GM12891 (cell line): ENCODE data around the gene OVAAL.
A peak's percentile ranks its signal among the peaks of the same experiment; 100 is the strongest.

Source experiments
- DNase-seq: peaks from one replicate; pipeline ENCODE4 v3.0.0; 2011; ENCODE audit warnings: low spot score; ENCODE audit not compliant: insufficient read length
- FAIRE-seq: peaks from 2 replicates; lab custom pipeline; 2011; peaks lifted over from hg19 to GRCh38; lab: Jason Lieb, UNC
- PAX5 ChIP-seq: IDR thresholded peaks from 2 replicates; pipeline ENCODE4 v1.6.1; 2011; ENCODE audit warnings: low read length, moderate library complexity, mild to moderate bottlenecking; ENCODE audit not compliant: insufficient read depth, severe bottlenecking
- POLR2A ChIP-seq: IDR thresholded peaks from 2 replicates; pipeline ENCODE4 v1.6.1; 2011; ENCODE audit warnings: low read depth, low read length, control low read depth
- POLR2AphosphoS5 ChIP-seq: IDR thresholded peaks from 2 replicates; pipeline ENCODE4 v1.6.1; 2011; ENCODE audit warnings: low read depth, low read length, control low read depth
- POU2F2 ChIP-seq: IDR thresholded peaks from 2 replicates; pipeline ENCODE4 v1.6.1; 2011; ENCODE audit warnings: low read depth, mild to moderate bottlenecking, control low read depth, low read length, moderate library complexity
- SPI1 ChIP-seq: IDR thresholded peaks from 2 replicates; pipeline ENCODE4 v1.6.1; 2011; ENCODE audit warnings: low read depth, low read length, control low read depth
- TAF1 ChIP-seq: IDR thresholded peaks from 2 replicates; pipeline ENCODE4 v1.6.1; 2011; ENCODE audit warnings: low read depth, low read length, control low read depth

The OVAAL gene

GRCh38 chr1:180600343-180600742 is 41.6 kb downstream of the OVAAL start:
- DNase-seq (no peak), FAIRE-seq (no peak)
- TF ChIP-seq POLR2AphosphoS5 (no peak), TAF1 (no peak), POLR2A (no peak), POU2F2 (no peak), PAX5 (no peak), SPI1 (no peak)

- DNase-seq = no peak
- no peak for TF ChIP-seq POLR2A
- TF ChIP-seq POU2F2 = no peak
- TF ChIP-seq PAX5 = no peak
- TF ChIP-seq SPI1 = no peak
- no peak for TF ChIP-seq TAF1
- no peak for TF ChIP-seq POLR2AphosphoS5
- no peak for FAIRE-seq
These were observed 42.7 kb downstream of the OVAAL start for GRCh38 chr1:180601512-180601911.

- FAIRE-seq (no peak), DNase-seq (no peak)
- TF ChIP-seq POLR2A (no peak), POLR2AphosphoS5 (no peak), TAF1 (no peak), PAX5 (no peak)
These were observed 44.6 kb downstream of the OVAAL start for GRCh38 chr1:180603223-180603849.

- FAIRE-seq (no peak), DNase-seq (no peak)
- TF ChIP-seq PAX5 (no peak), POLR2A (no peak), POU2F2 (no peak), POLR2AphosphoS5 (no peak), SPI1 (no peak), TAF1 (no peak)
These were observed 45.1 kb downstream of the OVAAL start for GRCh38 chr1:180603850-180604226.

- DNase-seq (no peak), FAIRE-seq (no peak)
- TF ChIP-seq POU2F2 (no peak), POLR2A (no peak), TAF1 (no peak), POLR2AphosphoS5 (no peak), SPI1 (no peak), PAX5 (no peak)
These were observed 47.4 kb downstream of the OVAAL start for GRCh38 chr1:180606155-180606554.

GRCh38 chr1:180609643-180610555 is 51.1 kb downstream of the OVAAL start:
- no peak for TF ChIP-seq PAX5
- no peak for FAIRE-seq
- no peak for DNase-seq

GRCh38 chr1:180610556-180611015 is 51.8 kb downstream of the OVAAL start:
- no peak for FAIRE-seq
- DNase-seq = no peak
- no peak for TF ChIP-seq TAF1
- TF ChIP-seq POU2F2 = no peak

- FAIRE-seq (no peak), DNase-seq (peak; percentile 14)
- TF ChIP-seq POU2F2 (no peak), PAX5 (no peak), SPI1 (peak; percentile 86), POLR2A (no peak)
These were observed 52.5 kb downstream of the OVAAL start for GRCh38 chr1:180611016-180611930.

- TF ChIP-seq POLR2A (no peak), TAF1 (no peak), SPI1 (no peak), POU2F2 (no peak), POLR2AphosphoS5 (no peak), PAX5 (no peak)
- DNase-seq = no peak
- no peak for FAIRE-seq
These were observed 53.9 kb downstream of the OVAAL start for GRCh38 chr1:180612632-180613031.
